Measurements from ENCODE around the gene SPRYD7.
"Not testable (repeated sequence)": the region's sequence is repeated elsewhere in the genome, so short reads cannot be mapped to it uniquely, and the experiment has no call there.

SPRYD7 gene

GRCh38 chr13:49936075-49936967 lies at the start of gene SPRYD7:
Gene SPRYD7 (minus strand): TSS chr13:49936340. CDS start chr13:49936235, 105 bp downstream.
- DNase-seq (ENCODE audit: low read depth in 2 of 2) = peak; percentile 89 to 91

- no peak for DNase-seq (ENCODE audit: low read depth in 2 of 2)
These were observed 49.0 kb upstream of the SPRYD7 start for GRCh38 chr13:49985129-49985528.

DNA sequence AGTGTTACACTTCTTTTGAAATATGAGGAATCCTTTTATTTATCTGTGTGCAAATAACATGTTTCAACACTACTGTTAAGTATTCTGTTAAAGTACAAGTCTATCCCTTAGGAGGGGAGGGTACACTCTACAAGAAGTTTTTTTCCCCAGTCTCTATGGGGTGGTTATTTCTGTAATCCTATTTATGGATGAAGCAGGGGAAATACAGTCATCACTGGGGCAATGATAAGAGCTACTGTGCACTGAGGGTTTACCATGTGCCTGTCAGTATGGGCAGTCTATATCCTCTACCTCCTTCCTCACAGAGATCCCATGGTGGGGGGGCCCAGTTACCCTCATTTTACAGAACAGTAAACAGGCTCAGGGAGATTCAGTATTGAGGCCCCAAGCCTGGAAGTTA lies 44.1 kb upstream of the SPRYD7 start:
- no peak for DNase-seq (ENCODE audit: low read depth in 2 of 2)

- no peak for DNase-seq (ENCODE audit: low read depth in 2 of 2)
These were observed 41.9 kb upstream of the SPRYD7 start for GRCh38 chr13:49977992-49978391.

DNA sequence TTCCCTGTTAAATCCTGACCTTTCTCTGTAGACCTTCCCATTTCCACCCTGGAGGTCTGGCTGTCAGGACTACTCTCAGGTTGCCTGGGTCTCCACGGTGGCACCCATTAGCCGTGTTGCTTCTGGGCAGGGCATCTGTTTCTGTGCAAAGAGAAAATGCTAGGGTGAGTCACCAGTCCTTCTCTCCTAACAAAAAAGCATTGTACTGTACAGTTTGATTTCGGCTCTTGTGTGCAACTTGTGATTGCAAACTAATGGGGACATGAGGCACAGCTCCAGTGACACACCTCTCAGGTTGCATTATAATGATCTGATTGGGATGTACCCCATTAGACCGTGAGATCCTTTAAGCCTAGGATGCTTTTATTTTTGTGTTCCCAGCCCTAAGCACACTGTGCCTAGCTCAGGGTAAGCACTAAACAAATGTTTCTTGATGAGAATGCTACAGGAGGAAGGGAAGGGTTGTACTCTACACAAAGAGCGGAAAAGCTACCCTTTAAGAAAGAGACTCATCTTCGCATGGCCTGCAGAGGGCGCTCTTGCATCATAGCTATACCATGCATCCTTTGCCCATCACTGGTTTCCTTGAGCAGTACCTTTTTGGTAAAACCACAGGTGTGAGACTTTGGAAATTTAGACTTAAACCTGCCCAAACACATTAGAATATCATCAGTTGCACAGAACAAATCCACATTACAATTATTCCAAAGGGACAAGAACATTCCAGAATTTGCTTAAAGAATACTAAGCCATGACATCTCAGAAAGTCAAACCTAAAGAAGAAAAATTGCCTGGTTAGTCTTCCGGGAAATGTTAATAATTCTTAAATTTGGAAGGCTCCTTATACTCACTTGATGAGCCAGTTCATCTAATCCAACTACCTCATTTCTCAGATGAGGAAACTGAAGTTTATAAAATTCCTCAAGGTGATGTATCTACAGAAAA lies 40.4 kb upstream of the SPRYD7 start:
- peak; percentile 41 to 59 for DNase-seq (ENCODE audit: low read depth in 2 of 2)

DNA sequence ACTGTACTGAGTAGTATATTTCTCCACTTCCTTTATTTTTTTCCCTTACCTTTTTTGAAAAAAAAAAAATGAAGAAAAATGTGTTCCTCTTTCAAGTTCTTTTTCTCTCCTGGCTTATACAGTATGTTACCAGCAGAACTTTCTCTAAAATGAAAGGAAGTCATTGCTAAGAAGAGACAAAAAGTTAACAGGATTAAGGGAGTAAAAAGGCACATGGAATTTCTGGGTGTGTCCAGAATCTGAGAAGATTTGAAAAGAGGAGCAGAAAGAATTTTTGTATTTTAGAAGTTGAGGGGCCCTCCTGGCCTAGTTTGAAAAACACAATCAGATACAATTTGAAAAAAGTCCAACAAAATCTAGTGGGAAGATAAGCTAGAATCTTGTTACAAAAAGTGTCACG lies 39.7 kb upstream of the SPRYD7 start:
- no peak for DNase-seq (ENCODE audit: low read depth in 2 of 2)

DNA sequence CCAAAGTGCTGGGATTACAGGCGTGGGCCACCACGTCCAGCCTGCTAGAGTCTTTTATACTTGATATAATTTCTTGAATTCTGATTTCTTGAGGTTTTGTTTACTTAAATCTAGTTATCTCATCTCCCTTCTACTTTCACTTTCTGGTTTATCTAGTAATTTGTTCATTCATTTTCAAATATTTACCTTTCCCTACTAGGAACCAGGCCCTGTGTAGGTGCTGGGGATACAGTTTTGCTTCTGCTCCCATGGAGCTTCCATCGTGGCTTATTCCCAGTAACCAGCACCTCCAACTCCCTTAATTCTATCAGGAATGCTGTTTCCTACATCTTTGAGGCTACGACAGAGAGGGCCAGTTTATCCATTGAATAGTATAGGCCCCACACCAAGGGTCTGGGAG lies 36.6 kb upstream of the SPRYD7 start:
- no peak for DNase-seq (ENCODE audit: low read depth in 2 of 2)

- DNase-seq (ENCODE audit: low read depth in 2 of 2) = no peak
These were observed 31.3 kb upstream of the SPRYD7 start for GRCh38 chr13:49967456-49967855.

- DNase-seq (ENCODE audit: low read depth in 2 of 2) = no peak
These were observed 22.2 kb upstream of the SPRYD7 start for GRCh38 chr13:49958321-49958720.

GRCh38 chr13:49956131-49956530 lies 20.0 kb upstream of the SPRYD7 start:
- DNase-seq (ENCODE audit: low read depth in 2 of 2) = no peak

GRCh38 chr13:49954674-49955455 lies 18.7 kb upstream of the SPRYD7 start:
- no peak for DNase-seq (ENCODE audit: low read depth in 2 of 2)

GRCh38 chr13:49953560-49953959 lies 17.4 kb upstream of the SPRYD7 start:
- DNase-seq (ENCODE audit: low read depth in 2 of 2) = no peak

DNA sequence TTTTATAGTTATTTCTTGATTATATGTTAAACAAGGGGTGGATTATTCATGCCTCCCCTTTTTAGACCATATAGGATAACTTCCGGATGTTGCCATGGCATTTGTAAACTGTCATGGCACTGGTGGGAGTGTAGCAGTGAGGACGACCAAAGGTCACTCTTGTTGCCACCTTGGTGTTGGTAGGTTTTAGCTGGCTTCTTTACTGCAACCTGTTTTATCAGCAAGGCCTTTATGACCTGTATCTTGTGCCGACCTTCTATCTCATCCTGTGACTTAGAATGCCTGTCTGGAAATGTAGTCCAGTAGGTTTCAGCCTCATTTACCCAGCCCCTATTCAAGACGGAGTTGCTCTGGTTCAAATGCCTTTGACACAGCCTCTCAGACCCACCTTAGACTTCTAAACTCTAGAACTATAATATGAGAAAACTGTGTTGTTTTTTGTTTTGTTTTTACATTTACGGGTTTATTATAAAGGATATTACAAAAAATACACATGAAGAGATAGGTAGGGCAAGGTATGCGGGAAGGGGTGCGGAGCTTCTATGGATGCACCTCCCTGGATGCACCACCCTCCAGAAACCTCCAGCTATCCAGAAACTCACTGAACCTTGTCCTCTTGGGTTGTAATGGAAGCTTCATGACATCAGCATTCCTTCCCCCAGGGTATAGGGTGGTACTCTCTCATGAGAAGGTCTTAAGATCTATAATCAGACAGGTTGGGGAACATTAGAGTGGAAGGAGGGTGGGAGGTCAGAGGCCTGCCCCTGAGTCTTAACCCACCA lies 15.8 kb upstream of the SPRYD7 start:
- no peak for DNase-seq (ENCODE audit: low read depth in 2 of 2)

DNA sequence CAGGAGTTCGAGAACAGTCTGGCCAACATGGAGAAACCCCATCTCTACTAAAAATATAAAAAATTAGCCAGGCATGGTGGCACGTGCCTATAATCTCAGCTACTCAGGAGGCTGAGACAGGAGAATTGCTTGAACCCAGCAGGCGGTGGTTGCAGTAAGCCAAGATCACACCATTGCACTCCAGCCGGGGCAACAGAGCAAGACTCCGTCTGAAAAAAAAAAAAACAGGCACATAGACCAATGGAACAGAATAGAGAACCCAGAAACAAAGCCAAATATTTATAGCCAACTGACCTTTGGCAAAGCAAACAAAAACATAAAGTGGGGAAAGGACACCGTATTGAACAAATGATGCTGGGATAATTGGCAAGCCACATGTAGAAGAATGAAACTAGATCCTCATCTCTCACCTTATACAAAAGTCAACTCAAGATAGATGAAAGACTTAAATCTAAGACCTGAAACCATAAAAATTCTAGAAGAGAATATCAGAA lies 12.7 kb upstream of the SPRYD7 start:
- DNase-seq (ENCODE audit: low read depth in 2 of 2) = not testable (repeated sequence)

- DNase-seq (ENCODE audit: low read depth in 2 of 2) = no peak
These were observed 3.2 kb upstream of the SPRYD7 start for GRCh38 chr13:49939321-49939720.

GRCh38 chr13:49938921-49939320 lies 2.8 kb upstream of the SPRYD7 start:
- no peak for DNase-seq (ENCODE audit: low read depth in 2 of 2)

DNA sequence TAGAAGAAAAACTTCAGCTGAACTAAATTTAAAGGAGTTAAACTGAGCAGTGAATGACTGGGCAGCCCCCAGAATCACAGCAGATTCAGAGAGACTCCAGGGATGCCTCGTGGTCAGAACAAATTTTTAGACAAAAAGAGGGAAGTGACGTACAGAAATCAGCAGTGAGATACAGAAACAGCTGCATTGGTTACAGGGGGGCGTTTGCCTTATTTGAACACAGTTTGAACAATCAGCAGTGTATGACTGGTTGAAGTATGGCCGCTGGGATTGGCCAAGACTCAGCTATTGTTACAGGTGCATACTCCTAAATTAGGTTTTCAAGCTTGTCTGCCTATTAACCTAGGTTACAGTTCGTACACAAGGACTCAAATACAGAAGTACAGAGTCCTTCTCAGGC lies 2.2 kb upstream of the SPRYD7 start:
- DNase-seq (ENCODE audit: low read depth in 2 of 2) = no peak

GRCh38 chr13:49936968-49937273 lies 781 bp upstream of the SPRYD7 start:
- DNase-seq (ENCODE audit: low read depth in 2 of 2) = no peak

DNA sequence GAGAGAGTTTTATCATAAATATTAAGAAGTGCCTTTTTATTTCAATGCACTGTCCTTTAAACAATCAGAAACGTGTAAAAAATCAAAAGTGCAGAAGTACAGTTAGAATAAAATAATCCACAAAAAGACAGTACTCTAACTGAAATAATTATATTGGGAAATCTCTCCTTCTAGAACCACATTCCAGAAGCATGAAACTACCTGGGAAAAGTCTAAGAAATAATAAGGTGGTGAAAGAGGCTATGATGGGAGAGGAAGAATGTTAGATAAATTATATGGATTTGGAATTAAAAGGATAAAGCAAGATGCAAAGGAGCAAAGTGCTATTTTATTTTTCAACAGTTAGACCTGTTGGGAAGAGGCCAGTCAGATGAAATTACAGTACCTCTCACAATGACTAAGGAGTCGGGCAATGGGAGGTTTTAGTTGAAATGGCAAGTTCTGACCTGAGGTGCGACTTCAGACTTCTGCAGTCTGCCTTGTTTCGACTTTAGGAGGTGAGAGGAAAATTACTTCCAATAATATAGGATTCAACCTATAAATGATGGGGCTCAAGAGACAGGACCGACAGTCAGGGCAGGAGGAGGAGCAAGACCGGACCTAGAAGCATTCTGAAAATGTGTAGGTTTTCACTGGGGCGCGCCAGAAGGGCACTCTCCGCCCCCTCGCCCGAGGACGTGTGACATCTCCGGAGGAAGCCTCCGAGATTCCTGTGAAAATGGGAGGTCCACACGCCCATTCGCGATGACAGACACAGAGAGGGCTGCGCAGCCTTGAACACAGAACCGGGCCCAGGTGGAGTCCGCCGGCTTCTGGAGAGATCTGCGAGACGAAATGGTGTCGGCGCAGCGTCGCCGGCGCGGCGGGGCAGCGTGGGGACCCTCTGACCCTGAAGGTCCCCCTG lies 717 bp downstream of the SPRYD7 start:
- DNase-seq (ENCODE audit: low read depth in 2 of 2) = peak; percentile 6 to 13

- no peak for DNase-seq (ENCODE audit: low read depth in 2 of 2)
These were observed 2.6 kb downstream of the SPRYD7 start for GRCh38 chr13:49933511-49933910.
